ENCODE measurements around the gene IFNLR1.

IFNLR1 gene

GRCh38 chr1:24147194-24147593 lies 39.9 kb downstream of the IFNLR1 start:
- no peak for DNase-seq

- DNase-seq = no peak
Measured at GRCh38 chr1:24142546-24143534, 44.2 kb downstream of the IFNLR1 start, which contains the start of gene IL22RA1. Gene IL22RA1, minus strand, starts transcription at chr1:24143140. Its CDS starts 58 bp downstream, at chr1:24143082.

- no peak for DNase-seq
Measured at GRCh38 chr1:24141311-24141997, 45.6 kb downstream of the IFNLR1 start.

GRCh38 chr1:24140741-24141181 lies 46.3 kb downstream of the IFNLR1 start:
- DNase-seq = no peak

- no peak for DNase-seq
Measured at GRCh38 chr1:24139841-24140425, 47.2 kb downstream of the IFNLR1 start.

GRCh38 chr1:24139222-24139489 lies 47.9 kb downstream of the IFNLR1 start:
- DNase-seq = no peak

- no peak for DNase-seq
Measured at GRCh38 chr1:24138476-24139221, 48.4 kb downstream of the IFNLR1 start.

GRCh38 chr1:24136956-24137539 lies 50.0 kb downstream of the IFNLR1 start:
- DNase-seq = no peak

- no peak for DNase-seq
Measured at GRCh38 chr1:24134376-24134775, 52.7 kb downstream of the IFNLR1 start.

- DNase-seq = no peak
Measured at GRCh38 chr1:24133819-24134218, 53.3 kb downstream of the IFNLR1 start.

GRCh38 chr1:24130385-24130784 lies 56.7 kb downstream of the IFNLR1 start:
- no peak for DNase-seq

GRCh38 chr1:24127801-24128363 lies 59.2 kb downstream of the IFNLR1 start:
- DNase-seq = no peak

- no peak for DNase-seq
Measured at GRCh38 chr1:24127134-24127800, 59.8 kb downstream of the IFNLR1 start.

- DNase-seq = no peak
Measured at GRCh38 chr1:24126672-24127023, 60.4 kb downstream of the IFNLR1 start.

- no peak for DNase-seq
Measured at GRCh38 chr1:24126018-24126671, 60.9 kb downstream of the IFNLR1 start.

GRCh38 chr1:24125456-24125855 lies 61.6 kb downstream of the IFNLR1 start:
- no peak for DNase-seq

- no peak for DNase-seq
Measured at GRCh38 chr1:24124980-24125379, 62.1 kb downstream of the IFNLR1 start.

- no peak for DNase-seq
Measured at GRCh38 chr1:24123611-24124010, 63.5 kb downstream of the IFNLR1 start.

GRCh38 chr1:24122776-24123175 lies 64.3 kb downstream of the IFNLR1 start:
- no peak for DNase-seq

- DNase-seq = no peak
Measured at GRCh38 chr1:24121406-24121805, 65.7 kb downstream of the IFNLR1 start.

- no peak for DNase-seq
Measured at GRCh38 chr1:24120965-24121364, 66.1 kb downstream of the IFNLR1 start.

All from DMS153 (cell line).